ENCODE data around the gene CUEDC1. TPM values are rescaled to one million over a fixed set of nuclear protein-coding genes. Genes with fewer than 3 reads are reported as not detected.

Gene CUEDC1
- total and polyA plus RNA-seq, 2 donors = 14.9 to 57.1 TPM

GRCh38 chr17:57991537-57991936 is 36.3 kb upstream of the CUEDC1 start:
- DNase-seq (ENCODE audit: extremely low spot score) = no peak
- H3K27ac ChIP-seq (ENCODE audit: low read depth) = no peak overlapping the region
- no peaks in the 10 kb centered on the region for H3K36me3 ChIP-seq (ENCODE audit: insufficient read depth)
- no peak overlapping the region for H3K4me3 ChIP-seq (ENCODE audit: low read depth, low read length)
- peaks cover 2% of the 10 kb centered on the region for H3K4me1 ChIP-seq (ENCODE audit: insufficient read depth)

- Histone ChIP-seq H3K4me1 (ENCODE audit: insufficient read depth) (peaks cover 2% of the 10 kb centered on the region), H3K4me3 (ENCODE audit: low read depth, low read length) (no peak overlapping the region), H3K36me3 (ENCODE audit: insufficient read depth) (no peaks in the 10 kb centered on the region), H3K27ac (ENCODE audit: low read depth) (no peak overlapping the region)
- WGBS = 78% methylated on average over 2 of the region's 2 CpGs
- no peak for DNase-seq (ENCODE audit: extremely low spot score)
Observed at GRCh38 chr17:57990037-57990436, 34.8 kb upstream of the CUEDC1 start.

DNA sequence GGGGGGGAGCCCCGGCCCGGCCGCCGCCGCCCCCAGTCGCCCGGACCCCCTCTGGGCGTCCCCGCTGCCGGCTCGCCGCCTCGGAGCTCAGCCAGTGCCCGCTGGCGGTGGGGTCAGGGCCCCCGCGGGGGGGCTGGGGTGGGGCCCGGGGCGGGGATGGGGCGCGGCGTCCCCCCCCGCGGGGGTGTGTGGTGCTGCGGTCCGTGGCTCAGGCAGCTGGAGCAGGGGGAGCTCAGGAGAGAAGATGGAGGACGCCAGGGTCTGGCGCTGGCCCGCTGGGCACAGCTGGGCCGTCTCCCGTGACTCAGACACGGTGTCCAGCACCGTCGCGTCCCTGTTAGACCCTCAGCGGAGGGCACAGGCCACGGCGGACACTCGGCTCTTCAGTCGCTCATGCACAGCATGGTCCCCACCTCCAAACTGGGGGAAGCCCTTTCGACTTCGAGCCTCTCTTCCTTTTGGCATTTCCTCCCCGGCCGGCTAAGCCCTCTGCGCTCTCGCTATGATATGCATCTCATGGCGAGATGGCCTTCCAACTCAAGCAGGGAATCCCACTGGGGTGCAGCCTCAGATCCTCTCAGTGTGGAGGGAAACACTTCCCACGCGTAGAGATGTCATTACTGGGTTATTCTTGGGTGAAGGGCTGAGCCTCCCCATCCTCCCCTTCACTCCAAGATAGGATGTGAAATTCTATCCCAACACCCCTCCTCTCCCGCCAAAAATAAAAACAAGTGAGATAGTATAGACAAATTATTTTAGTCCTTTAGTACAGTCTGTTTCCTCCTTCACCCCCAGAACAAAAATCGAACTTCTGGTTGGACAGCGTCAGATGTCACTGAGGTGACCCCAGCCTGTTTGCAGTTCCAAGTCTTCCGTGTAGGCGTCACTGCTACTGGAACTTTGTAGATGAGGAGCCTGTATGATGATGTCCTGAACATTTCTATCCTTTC is 33.4 kb upstream of the CUEDC1 start:
- Histone ChIP-seq H3K36me3 (ENCODE audit: insufficient read depth) (no peaks in the 10 kb centered on the region), H3K4me1 (ENCODE audit: insufficient read depth) (no peaks in the 10 kb centered on the region), H3K4me3 (ENCODE audit: low read depth, low read length) (peak overlapping the region; percentile 96), H3K27ac (ENCODE audit: low read depth) (peak overlapping the region; percentile 99)
- no peak for DNase-seq (ENCODE audit: extremely low spot score)
- WGBS = 1% methylated on average over 54 of the region's 54 CpGs

DNA sequence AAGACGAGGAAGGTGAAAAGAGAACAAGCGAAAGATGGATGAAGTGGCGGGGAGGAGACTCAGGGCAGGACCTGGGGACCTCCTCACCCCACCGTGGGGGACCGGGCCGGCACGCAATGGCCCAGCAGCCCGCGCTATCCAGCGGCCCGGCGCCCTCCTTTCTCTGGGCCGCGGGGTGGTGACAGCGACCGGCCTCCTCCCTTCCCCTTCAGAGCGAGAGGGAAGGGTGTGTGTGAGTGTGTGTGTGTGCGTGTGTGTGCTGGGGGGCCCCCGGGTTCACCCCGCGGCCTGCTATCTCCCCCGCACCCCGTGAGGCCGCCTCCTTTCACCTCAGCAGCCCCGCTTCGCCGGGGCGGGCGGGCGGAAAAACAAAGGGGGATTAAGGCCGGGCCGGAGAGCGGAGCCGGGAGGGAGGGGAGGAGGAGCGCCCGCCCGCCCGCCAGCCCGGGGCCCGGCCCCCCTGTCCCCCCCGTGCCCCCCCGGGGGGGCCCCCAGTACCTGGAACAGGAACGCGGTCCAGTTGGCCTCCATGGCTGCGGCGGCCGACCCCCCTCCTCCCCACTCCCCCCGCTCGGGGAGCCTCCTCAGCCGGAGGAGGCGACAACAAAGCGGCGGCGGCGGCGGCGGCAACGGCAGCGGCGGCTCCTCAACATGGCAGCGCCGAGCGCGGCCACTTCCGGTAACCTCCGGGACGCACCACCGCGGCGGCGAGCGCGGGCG is 32.5 kb upstream of the CUEDC1 start, which contains the start of gene VEZF1:
Gene VEZF1 (minus strand): TSS at position 674 of the 720 bp plus-strand sequence. CDS start 143 bp downstream, at position 531.
- under 1% methylated on average over 74 of the region's 74 CpGs for WGBS
- no peak for DNase-seq (ENCODE audit: extremely low spot score)
- H3K4me3 ChIP-seq (ENCODE audit: low read depth, low read length) = peak within 1 kb of the TSS; percentile 96
- no peaks in the 10 kb centered on the region for H3K36me3 ChIP-seq (ENCODE audit: insufficient read depth)
- H3K27ac ChIP-seq (ENCODE audit: low read depth) = peak within 1 kb of the TSS; percentile 99
- H3K4me1 ChIP-seq (ENCODE audit: insufficient read depth) = no peaks in the 10 kb centered on the region

DNA sequence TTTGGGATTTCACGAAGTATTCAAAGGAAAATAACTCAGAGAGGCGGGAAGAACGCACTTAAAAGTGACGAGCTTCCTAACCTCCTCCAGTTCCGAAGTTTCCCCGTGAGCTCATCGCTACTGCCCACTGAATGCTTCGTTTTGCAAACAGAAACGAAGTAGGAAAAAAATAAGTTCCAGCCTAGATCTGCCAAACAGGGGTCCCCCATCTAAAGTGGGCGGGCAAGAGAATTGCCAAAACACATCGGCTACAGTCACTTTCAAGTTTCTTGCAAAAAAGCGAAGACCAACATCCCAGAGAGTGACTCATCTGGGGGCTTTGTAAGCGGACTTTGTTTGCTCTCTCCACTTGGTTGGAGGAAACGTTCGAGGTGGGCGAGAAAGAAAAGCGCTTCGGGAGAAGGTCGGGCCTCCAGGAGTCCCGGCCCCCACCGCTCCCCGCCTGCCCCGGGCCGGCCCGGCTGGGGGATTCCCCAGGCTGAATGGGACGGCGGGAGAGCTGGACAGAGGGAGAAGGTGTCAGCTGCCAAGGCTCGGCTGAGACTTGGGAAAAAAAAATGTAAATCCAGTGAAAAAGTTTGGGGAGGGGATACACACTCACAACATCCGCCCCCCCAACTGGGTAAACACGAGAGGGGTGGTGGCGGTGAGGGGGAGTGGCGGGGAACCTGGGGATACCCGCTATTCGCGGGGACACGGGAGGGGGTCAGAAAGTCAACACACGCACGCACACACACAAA is 31.8 kb upstream of the CUEDC1 start:
- DNase-seq (ENCODE audit: extremely low spot score) = peak; percentile 69
- Histone ChIP-seq H3K4me3 (ENCODE audit: low read depth, low read length) (peak overlapping the region; percentile 96), H3K36me3 (ENCODE audit: insufficient read depth) (no peaks in the 10 kb centered on the region), H3K4me1 (ENCODE audit: insufficient read depth) (no peaks in the 10 kb centered on the region), H3K27ac (ENCODE audit: low read depth) (peak overlapping the region; percentile 99)
- under 1% methylated on average over 38 of the region's 38 CpGs for WGBS

- no peaks in the 10 kb centered on the region for H3K4me1 ChIP-seq (ENCODE audit: insufficient read depth)
Observed at GRCh38 chr17:57985675-57985974, 30.4 kb upstream of the CUEDC1 start.

DNA sequence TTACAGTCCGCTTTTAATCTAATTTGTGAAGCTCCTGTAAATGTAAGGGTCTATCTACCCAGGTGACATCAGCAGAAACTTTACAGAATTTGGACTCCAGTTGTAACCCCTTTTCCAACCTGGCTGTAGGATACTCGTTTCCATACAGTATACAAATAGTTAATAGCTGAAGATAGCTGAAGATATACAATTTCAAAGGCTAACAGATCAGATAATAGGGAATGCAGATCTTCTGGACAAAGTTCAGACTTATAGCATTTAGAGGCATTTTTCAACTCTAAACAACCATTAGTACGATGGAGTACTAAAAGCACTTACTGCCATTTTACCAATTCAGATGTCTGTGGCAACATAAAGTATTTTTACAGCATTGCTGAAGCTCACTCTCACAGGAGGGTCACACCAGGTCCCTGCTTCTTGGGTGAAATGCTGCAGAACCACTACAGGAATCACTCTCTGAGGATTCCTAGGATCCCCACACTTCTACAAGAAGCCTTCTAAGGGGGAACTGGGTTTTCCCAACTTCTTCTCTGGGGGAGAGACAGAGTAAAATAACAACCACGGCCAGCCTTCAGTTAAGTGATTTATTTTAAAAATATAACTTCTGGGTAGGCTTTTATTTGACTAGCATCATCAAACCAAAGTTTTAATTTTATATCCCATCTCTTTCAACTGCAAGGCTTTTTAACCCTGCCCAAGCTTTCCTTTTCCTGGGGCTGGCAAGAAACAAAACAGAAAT is 29.9 kb upstream of the CUEDC1 start:
- H3K27ac ChIP-seq (ENCODE audit: low read depth) = no peak overlapping the region
- no peaks in the 10 kb centered on the region for H3K4me1 ChIP-seq (ENCODE audit: insufficient read depth)

More at GRCh38 chr17:57985675-57985974, 30.4 kb upstream of the CUEDC1 start:
- Histone ChIP-seq H3K4me3 (ENCODE audit: low read depth, low read length) (no peak overlapping the region), H3K36me3 (ENCODE audit: insufficient read depth) (no peaks in the 10 kb centered on the region), H3K27ac (ENCODE audit: low read depth) (no peak overlapping the region)
- 10% methylated on average over 1 of the region's 1 CpG for WGBS
- DNase-seq (ENCODE audit: extremely low spot score) = no peak

GRCh38 chr17:57984261-57984890 is 29.2 kb upstream of the CUEDC1 start:
- Histone ChIP-seq H3K4me3 (ENCODE audit: low read depth, low read length) (peak overlapping the region; percentile 19), H3K27ac (ENCODE audit: low read depth) (peak overlapping the region; percentile 4), H3K36me3 (ENCODE audit: insufficient read depth) (no peaks in the 10 kb centered on the region), H3K4me1 (ENCODE audit: insufficient read depth) (no peaks in the 10 kb centered on the region)
- 17% methylated on average over 4 of the region's 4 CpGs for WGBS
- DNase-seq (ENCODE audit: extremely low spot score) = no peak

More for the DNA sequence above, 29.9 kb upstream of the CUEDC1 start:
- Histone ChIP-seq H3K36me3 (ENCODE audit: insufficient read depth) (no peaks in the 10 kb centered on the region), H3K4me3 (ENCODE audit: low read depth, low read length) (no peak overlapping the region)
- no peak for DNase-seq (ENCODE audit: extremely low spot score)
- 28% methylated on average over 4 of the region's 4 CpGs for WGBS

GRCh38 chr17:57983446-57983845 is 28.2 kb upstream of the CUEDC1 start:
- Histone ChIP-seq H3K27ac (ENCODE audit: low read depth) (no peak overlapping the region), H3K36me3 (ENCODE audit: insufficient read depth) (no peaks in the 10 kb centered on the region), H3K4me3 (ENCODE audit: low read depth, low read length) (no peak overlapping the region), H3K4me1 (ENCODE audit: insufficient read depth) (no peaks in the 10 kb centered on the region)
- WGBS = 55% methylated on average over 1 of the region's 1 CpG
- DNase-seq (ENCODE audit: extremely low spot score) = no peak

DNA sequence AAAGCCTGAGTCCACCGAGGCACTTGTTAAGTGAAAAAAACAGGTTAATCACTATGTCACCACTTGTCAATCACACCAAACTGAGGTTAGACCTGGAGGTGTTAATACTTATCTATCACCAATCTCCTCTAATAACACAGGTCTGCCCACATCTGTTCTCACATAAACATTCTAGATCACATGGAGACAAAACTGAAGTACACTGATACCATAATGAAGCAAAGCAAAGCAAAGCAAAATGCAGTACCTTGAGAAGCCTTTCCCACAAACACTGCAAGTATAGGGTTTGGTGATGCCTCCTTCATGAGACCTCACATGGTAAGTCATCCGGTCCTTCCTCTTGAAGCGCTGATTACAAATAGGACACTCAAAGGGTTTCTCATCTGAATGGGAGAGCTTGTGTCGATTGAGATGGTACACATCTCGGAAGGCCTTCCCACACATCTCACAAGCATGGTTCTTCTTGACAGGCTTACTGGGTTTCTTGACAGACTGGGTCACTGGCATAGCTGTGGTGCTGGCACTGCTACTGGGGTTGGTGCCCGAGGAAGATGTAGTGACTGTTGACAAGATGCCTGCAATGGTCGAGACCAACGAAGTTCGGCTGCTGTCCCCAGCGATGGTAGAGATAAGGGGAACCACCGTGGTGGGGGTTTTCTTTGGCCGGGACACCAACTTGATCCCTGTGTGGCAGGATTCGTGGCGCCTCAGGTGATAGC is 27.4 kb upstream of the CUEDC1 start:
- DNase-seq (ENCODE audit: extremely low spot score) = no peak
- Histone ChIP-seq H3K4me1 (ENCODE audit: insufficient read depth) (no peaks in the 10 kb centered on the region), H3K27ac (ENCODE audit: low read depth) (no peak overlapping the region), H3K4me3 (ENCODE audit: low read depth, low read length) (no peak overlapping the region), H3K36me3 (ENCODE audit: insufficient read depth) (no peaks in the 10 kb centered on the region)
- 57% methylated on average over 14 of the region's 14 CpGs for WGBS

- no peak overlapping the region for H3K27ac ChIP-seq (ENCODE audit: low read depth)
- no peak for DNase-seq (ENCODE audit: extremely low spot score)
- no peak overlapping the region for H3K4me3 ChIP-seq (ENCODE audit: low read depth, low read length)
- no peaks in the 10 kb centered on the region for H3K4me1 ChIP-seq (ENCODE audit: insufficient read depth)
- H3K36me3 ChIP-seq (ENCODE audit: insufficient read depth) = peaks cover 3% of the 10 kb centered on the region
- WGBS = 78% methylated on average over 4 of the region's 4 CpGs
Observed at GRCh38 chr17:57980522-57980921, 25.3 kb upstream of the CUEDC1 start.

- WGBS = 85% methylated on average over 1 of the region's 1 CpG
- H3K36me3 ChIP-seq (ENCODE audit: insufficient read depth) = peaks cover 6% of the 10 kb centered on the region
- no peak for DNase-seq (ENCODE audit: extremely low spot score)
- no peaks in the 10 kb centered on the region for H3K4me1 ChIP-seq (ENCODE audit: insufficient read depth)
- H3K27ac ChIP-seq (ENCODE audit: low read depth) = no peak overlapping the region
- H3K4me3 ChIP-seq (ENCODE audit: low read depth, low read length) = no peak overlapping the region
Observed at GRCh38 chr17:57979076-57979475, 23.9 kb upstream of the CUEDC1 start.

Data from urinary bladder (tissue), 4 donors.